HG03025 (cell line): ENCODE results near the gene IQCB1.
"Not testable (repeated sequence)": the region's sequence is repeated elsewhere in the genome, so short reads cannot be mapped to it uniquely, and the experiment has no call there.

Experiments used
- ATAC-seq: cut with Tn5 transposase; IDR thresholded peaks from one replicate; pipeline ENCODE4 v1.9.1; 2021; ENCODE audit warnings: mild to moderate bottlenecking, moderate library complexity; ENCODE audit not compliant: unreplicated experiment, low FRiP score

IQCB1 gene

GRCh38 chr3:121834671-121835464 is at the start of gene IQCB1, which contains the start of gene EAF2:
Gene IQCB1 (minus strand): TSS chr3:121835060. CDS start chr3:121828960, 6,100 bp downstream.
Gene EAF2 (plus strand): TSS chr3:121835209. CDS start chr3:121835286, 77 bp downstream.
- peak; percentile 97 for ATAC-seq

GRCh38 chr3:121883507-121883906 is 48.6 kb upstream of the IQCB1 start:
- ATAC-seq, result no peak

- no peak for ATAC-seq
Measured at GRCh38 chr3:121878411-121878810, 43.6 kb upstream of the IQCB1 start.

GRCh38 chr3:121871430-121871829 is 36.6 kb upstream of the IQCB1 start:
- ATAC-seq, result no peak

- ATAC-seq, result no peak
Measured at GRCh38 chr3:121870717-121871116, 35.9 kb upstream of the IQCB1 start.

GRCh38 chr3:121869736-121870135 is 34.9 kb upstream of the IQCB1 start:
- ATAC-seq, result no peak

- ATAC-seq, result no peak
Measured at GRCh38 chr3:121863801-121864200, 28.9 kb upstream of the IQCB1 start.

GRCh38 chr3:121863247-121863646 is 28.4 kb upstream of the IQCB1 start:
- not testable (repeated sequence) for ATAC-seq

GRCh38 chr3:121857778-121858177 is 22.9 kb upstream of the IQCB1 start:
- not testable (repeated sequence) for ATAC-seq

- no peak for ATAC-seq
Measured at GRCh38 chr3:121855555-121855954, 20.7 kb upstream of the IQCB1 start.

- ATAC-seq, result no peak
Measured at GRCh38 chr3:121852256-121852655, 17.4 kb upstream of the IQCB1 start.

GRCh38 chr3:121844892-121845291 is 10.0 kb upstream of the IQCB1 start:
- ATAC-seq, result no peak

- no peak for ATAC-seq
Measured at GRCh38 chr3:121839962-121840361, 5.1 kb upstream of the IQCB1 start.

GRCh38 chr3:121836481-121836880 is 1.6 kb upstream of the IQCB1 start:
- no peak for ATAC-seq

GRCh38 chr3:121836064-121836463 is 1.2 kb upstream of the IQCB1 start:
- ATAC-seq, result no peak

GRCh38 chr3:121835465-121835801 is 573 bp upstream of the IQCB1 start:
- peak; percentile 27 for ATAC-seq

- ATAC-seq, result no peak
Measured at GRCh38 chr3:121834157-121834670, 646 bp downstream of the IQCB1 start.

GRCh38 chr3:121822973-121823372 is 11.9 kb downstream of the IQCB1 start:
- no peak for ATAC-seq

GRCh38 chr3:121821421-121822199 is 13.2 kb downstream of the IQCB1 start:
- no peak for ATAC-seq

GRCh38 chr3:121819236-121819635 is 15.6 kb downstream of the IQCB1 start:
- no peak for ATAC-seq

GRCh38 chr3:121818578-121818977 is 16.3 kb downstream of the IQCB1 start:
- no peak for ATAC-seq
